Gastroesophageal sphincter (tissue), 4 donors: Measurements from ENCODE around the gene EIF5A. TPM values are rescaled to one million over a fixed set of nuclear protein-coding genes. Genes with fewer than 3 reads are reported as not detected.

Experiments
- ATAC-seq: fragments of 150-250 bp; one replicate; pipeline ENCODE4 v1.9.1; 2016; ENCODE audit warnings: mild to moderate bottlenecking, moderate library complexity
- H3K27ac ChIP-seq, 4 donors: fragments of 200-600 bp; sonication (generic) in 3 of 4; 1 replicate in 3 of 4; 2 replicates in 1 of 4; pipeline ENCODE4 v1.5.1; 2016 to 2019
- H3K27me3 ChIP-seq: fragments of 200-600 bp; sonication (generic); one replicate; pipeline ENCODE4 v1.5.1; 2019
- H3K36me3 ChIP-seq, 2 donors: fragments of 200-600 bp; sonication (generic); one replicate each; pipeline ENCODE4 v1.5.1; 2019; ENCODE audit warnings: control low read depth in 1 of 2
- H3K4me1 ChIP-seq, 3 donors: fragments of 200-600 bp; sonication (generic); 1 replicate in 2 of 3; 2 replicates in 1 of 3; pipeline ENCODE4 v1.5.1; 2016 to 2019; ENCODE audit warnings: control low read depth in 2 of 3
- H3K4me3 ChIP-seq, 2 donors: fragments of 200-600 bp; sonication (generic); one replicate each; pipeline ENCODE4 v1.5.1; 2019; ENCODE audit warnings: mild to moderate bottlenecking in 1 of 2, moderate library complexity in 1 of 2
- H3K9me3 ChIP-seq, 3 donors: fragments of 200-600 bp; sonication (generic); one replicate each; pipeline ENCODE4 v1.5.1; 2017 to 2019; ENCODE audit warnings: control low read depth in 2 of 3
- CTCF ChIP-seq, 4 experiments: fragments of 200-600 bp in 2 of 4; fragments of 450-650 bp in 2 of 4; sonication (generic) in 1 of 4; IDR thresholded peaks; one replicate each; pipeline ENCODE4 v1.5.1; 2017 to 2019; ENCODE audit warnings: antibody characterized with exemption in 4 of 4, mild to moderate bottlenecking in 2 of 4, moderate library complexity in 2 of 4
- EP300 ChIP-seq: sonication (generic); formaldehyde crosslinking; IDR thresholded peaks from one replicate; pipeline ENCODE4 v1.6.1; 2017; ENCODE audit warnings: antibody characterized with exemption, mild to moderate bottlenecking
- POLR2A ChIP-seq, 2 donors: fragments of 450-650 bp; IDR thresholded peaks; one replicate each; pipeline ENCODE4 v1.6.1; 2017; ENCODE audit warnings: antibody characterized with exemption in 2 of 2, mild to moderate bottlenecking in 2 of 2, moderate library complexity in 1 of 2
- POLR2AphosphoS5 ChIP-seq: sonication (generic); formaldehyde crosslinking; IDR thresholded peaks from one replicate; pipeline ENCODE4 v1.6.1; 2017; ENCODE audit warnings: antibody characterized with exemption
- WGBS, 2 donors: methylation state at CpG; one replicate each; pipeline ENCODE4 v1.1.5; 2018; ENCODE audit warnings: low coverage in 1 of 2; 5-methylcytosine and 5-hydroxymethylcytosine counted together
- total RNA-seq, 4 donors: library from RNA; depleted of rRNA; stranded (reverse); fragments of >200 nt; gene quantifications; one replicate each; pipeline ENCODE4 v1.1.0, GENCODE V29; 2016

The EIF5A gene
- total RNA-seq, 4 donors from 2014 or later: 145 to 233 (median 183) TPM

- peak; percentile 14 for ATAC-seq
- peaks cover 0 to 69% (median 24%) of the 10 kb centered on the region in 3 donors for H3K4me1 ChIP-seq
- 3 to 5% methylated on average over 6 to 10 of the region's 43 CpGs for WGBS, 2 donors
- peak overlapping the region; percentile 53 to 86 for H3K4me3 ChIP-seq
- H3K27ac ChIP-seq: peak overlapping the region; percentile 81 to 98 (median 96)
- TF ChIP-seq POLR2A (IDR thresholded peaks at IDR 0.05) (peak in 1 of 2 donors; percentile 36), EP300 (no peak), POLR2AphosphoS5 (peak; percentile 80)
- H3K36me3 ChIP-seq: peaks cover 0 to 37% of the 10 kb centered on the region in 2 donors
- H3K27me3 ChIP-seq: no peaks in the 10 kb centered on the region
- H3K9me3 ChIP-seq: no peaks in the 10 kb centered on the region
These were observed 25.3 kb upstream of the EIF5A start for GRCh38 chr17:7281953-7282751.

GRCh38 chr17:7282752-7283321, 24.6 kb upstream of the EIF5A start:
- Histone ChIP-seq H3K4me3 (peak overlapping the region; percentile 53 to 86), H3K27me3 (no peaks in the 10 kb centered on the region), H3K4me1 (peaks cover 0 to 76% (median 24%) of the 10 kb centered on the region in 3 donors), H3K9me3 (no peaks in the 10 kb centered on the region), H3K36me3 (peaks cover 0 to 44% of the 10 kb centered on the region in 2 donors), H3K27ac (peak overlapping the region; percentile 81 to 98 (median 96))
- peak; percentile 57 for TF ChIP-seq POLR2AphosphoS5
- no peak for TF ChIP-seq POLR2A (IDR thresholded peaks at IDR 0.05)
- TF ChIP-seq CTCF (IDR thresholded peaks at IDR 0.05): peak in 3 of 4 experiments; percentile 35 to 65 (median 57)
- TF ChIP-seq EP300: no peak
- no peak for ATAC-seq
- 25 to 43% methylated on average over 1 to 2 of the region's 6 CpGs for WGBS, 2 donors

- no peaks in the 10 kb centered on the region for H3K9me3 ChIP-seq
- no peak for TF ChIP-seq POLR2A (IDR thresholded peaks at IDR 0.05)
- no peak for TF ChIP-seq POLR2AphosphoS5
- TF ChIP-seq EP300: no peak
- TF ChIP-seq CTCF (IDR thresholded peaks at IDR 0.05): no peak
- peak overlapping the region; percentile 81 to 98 (median 96) for H3K27ac ChIP-seq
- no peaks in the 10 kb centered on the region for H3K27me3 ChIP-seq
- H3K4me3 ChIP-seq: peak overlapping the region; percentile 53 to 86
- peaks cover 0 to 45% of the 10 kb centered on the region in 2 donors for H3K36me3 ChIP-seq
- peaks cover 0 to 82% (median 24%) of the 10 kb centered on the region in 3 donors for H3K4me1 ChIP-seq
- WGBS, 2 donors: 85% methylated on average over 5 of the region's 18 CpGs; no CpG with 5 or more reads in 1 of the 2 donors
- ATAC-seq: no peak
These were observed 23.8 kb upstream of the EIF5A start for GRCh38 chr17:7283471-7284216.

- peaks cover 4% of the 10 kb centered on the region for H3K27me3 ChIP-seq
- H3K4me1 ChIP-seq: peaks cover 0 to 94% (median 24%) of the 10 kb centered on the region in 3 donors
- peak overlapping the region in 3 of 4 donors; percentile 95 to 98 (median 98) for H3K27ac ChIP-seq
- H3K4me3 ChIP-seq: peak overlapping the region in 1 of 2 donors; percentile 86
- peaks cover 0 to 45% of the 10 kb centered on the region in 2 donors for H3K36me3 ChIP-seq
- no peak for ATAC-seq
- no CpG with 5 or more reads among the region's 16 CpGs for WGBS, 2 donors
- H3K9me3 ChIP-seq: no peaks in the 10 kb centered on the region
- no peak for TF ChIP-seq CTCF (IDR thresholded peaks at IDR 0.05)
- TF ChIP-seq EP300: no peak
- TF ChIP-seq POLR2AphosphoS5: no peak
- TF ChIP-seq POLR2A (IDR thresholded peaks at IDR 0.05): no peak
These were observed 22.5 kb upstream of the EIF5A start for GRCh38 chr17:7284911-7285310.

- H3K4me1 ChIP-seq: peaks cover 0 to 95% (median 23%) of the 10 kb centered on the region in 3 donors
- ATAC-seq: no peak
- H3K9me3 ChIP-seq: no peaks in the 10 kb centered on the region
- peak overlapping the region in 3 of 4 donors; percentile 95 to 98 (median 98) for H3K27ac ChIP-seq
- no peak overlapping the region for H3K4me3 ChIP-seq
- peaks cover 12% of the 10 kb centered on the region for H3K27me3 ChIP-seq
- 60 to 73% methylated on average over 3 to 4 of the region's 12 CpGs for WGBS, 2 donors
- H3K36me3 ChIP-seq: peaks cover 0 to 45% of the 10 kb centered on the region in 2 donors
- TF ChIP-seq POLR2A (IDR thresholded peaks at IDR 0.05) (no peak), EP300 (no peak), CTCF (IDR thresholded peaks at IDR 0.05) (no peak), POLR2AphosphoS5 (no peak)
These were observed 21.7 kb upstream of the EIF5A start for GRCh38 chr17:7285679-7286078.
